ENCODE data around the gene GALNT18. TPM values are rescaled to one million over a fixed set of nuclear protein-coding genes. Genes with fewer than 3 reads are reported as not detected.

Gene GALNT18
- total RNA-seq, 3 donors from 2014 or later, result 14.7 to 25.9 (median 16.4) TPM

DNA sequence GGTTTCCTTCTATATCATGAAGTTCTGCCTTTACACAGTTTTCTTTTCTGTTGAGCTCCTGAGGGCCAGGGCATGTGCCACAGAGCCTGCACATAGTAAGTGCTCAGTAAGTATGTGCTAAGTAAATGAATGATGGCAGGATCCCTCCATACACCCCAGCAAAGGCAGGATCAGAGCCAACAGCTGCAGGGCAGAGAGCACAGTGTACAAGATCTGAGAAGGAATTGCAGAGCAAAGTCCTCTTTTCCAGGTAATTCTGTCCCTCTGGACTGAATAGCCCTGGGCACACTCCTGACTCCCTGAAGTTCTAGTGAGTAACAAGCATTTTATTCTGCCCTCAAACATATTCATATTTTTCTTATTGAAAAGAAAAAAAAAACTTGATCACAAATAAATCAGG is 117.7 kb downstream of the GALNT18 start:
- no peak overlapping the region for H3K27ac ChIP-seq
- H3K27me3 ChIP-seq, result no peaks in the 10 kb centered on the region
- DNase-seq (ENCODE audit: low spot score in 2 of 2), result no peak
- intact Hi-C loops (cut with DNase I; ENCODE audit: low total_unique reads), result no loop called here
- no peaks in the 10 kb centered on the region for H3K4me1 ChIP-seq
- no peak overlapping the region for H3K4me3 ChIP-seq
- H3K9me3 ChIP-seq, result no peaks in the 10 kb centered on the region
- TF ChIP-seq POLR2AphosphoS5 (IDR thresholded peaks at IDR 0.05) (no peak), POLR2A (IDR thresholded peaks at IDR 0.05) (no peak)
- TF ChIP-seq, protein P1, sequence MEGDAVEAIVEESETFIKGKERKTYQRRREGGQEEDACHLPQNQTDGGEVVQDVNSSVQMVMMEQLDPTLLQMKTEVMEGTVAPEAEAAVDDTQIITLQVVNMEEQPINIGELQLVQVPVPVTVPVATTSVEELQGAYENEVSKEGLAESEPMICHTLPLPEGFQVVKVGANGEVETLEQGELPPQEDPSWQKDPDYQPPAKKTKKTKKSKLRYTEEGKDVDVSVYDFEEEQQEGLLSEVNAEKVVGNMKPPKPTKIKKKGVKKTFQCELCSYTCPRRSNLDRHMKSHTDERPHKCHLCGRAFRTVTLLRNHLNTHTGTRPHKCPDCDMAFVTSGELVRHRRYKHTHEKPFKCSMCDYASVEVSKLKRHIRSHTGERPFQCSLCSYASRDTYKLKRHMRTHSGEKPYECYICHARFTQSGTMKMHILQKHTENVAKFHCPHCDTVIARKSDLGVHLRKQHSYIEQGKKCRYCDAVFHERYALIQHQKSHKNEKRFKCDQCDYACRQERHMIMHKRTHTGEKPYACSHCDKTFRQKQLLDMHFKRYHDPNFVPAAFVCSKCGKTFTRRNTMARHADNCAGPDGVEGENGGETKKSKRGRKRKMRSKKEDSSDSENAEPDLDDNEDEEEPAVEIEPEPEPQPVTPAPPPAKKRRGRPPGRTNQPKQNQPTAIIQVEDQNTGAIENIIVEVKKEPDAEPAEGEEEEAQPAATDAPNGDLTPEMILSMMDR (IDR thresholded peaks at IDR 0.05), result no peak
- no peaks in the 10 kb centered on the region for H3K36me3 ChIP-seq

DNA sequence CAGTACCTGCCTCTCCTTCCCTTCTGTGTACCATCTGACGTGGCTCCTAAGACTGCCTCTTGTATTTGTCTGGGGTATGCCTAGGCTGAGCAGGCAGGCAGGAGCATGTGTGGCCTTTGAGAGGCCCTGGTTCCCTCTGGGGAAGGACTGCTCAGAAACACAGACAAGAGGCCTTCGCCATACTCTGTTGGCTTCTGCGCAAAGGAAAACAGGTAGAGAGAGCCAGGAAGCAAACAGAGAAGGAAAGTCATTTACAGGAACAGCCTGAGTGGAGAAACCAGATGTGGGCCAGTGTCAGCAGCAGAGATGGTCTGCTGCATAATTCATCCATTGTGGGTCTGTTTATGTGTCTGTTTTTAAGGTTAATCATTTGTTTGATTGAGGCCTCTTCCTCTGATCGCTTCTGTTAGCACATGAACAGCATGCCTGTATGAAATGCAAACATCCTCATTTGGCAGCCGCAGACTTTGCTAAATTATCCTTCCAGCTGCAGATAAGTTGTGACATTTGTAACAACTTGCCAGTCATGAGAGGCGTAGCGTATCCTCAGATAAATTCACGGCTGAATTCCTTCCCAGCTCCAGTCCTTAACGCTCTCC is 119.4 kb downstream of the GALNT18 start:
- no peaks in the 10 kb centered on the region for H3K4me1 ChIP-seq
- no peak for DNase-seq (ENCODE audit: low spot score in 2 of 2)
- TF ChIP-seq, protein P1 (IDR thresholded peaks at IDR 0.05), result no peak
- TF ChIP-seq POLR2AphosphoS5 (IDR thresholded peaks at IDR 0.05) (no peak), POLR2A (IDR thresholded peaks at IDR 0.05) (no peak)
- intact Hi-C loops (cut with DNase I; ENCODE audit: low total_unique reads), result no loop called here
- no peak overlapping the region for H3K27ac ChIP-seq
- no peaks in the 10 kb centered on the region for H3K27me3 ChIP-seq
- no peaks in the 10 kb centered on the region for H3K36me3 ChIP-seq
- H3K9me3 ChIP-seq, result no peaks in the 10 kb centered on the region
- no peak overlapping the region for H3K4me3 ChIP-seq

DNA sequence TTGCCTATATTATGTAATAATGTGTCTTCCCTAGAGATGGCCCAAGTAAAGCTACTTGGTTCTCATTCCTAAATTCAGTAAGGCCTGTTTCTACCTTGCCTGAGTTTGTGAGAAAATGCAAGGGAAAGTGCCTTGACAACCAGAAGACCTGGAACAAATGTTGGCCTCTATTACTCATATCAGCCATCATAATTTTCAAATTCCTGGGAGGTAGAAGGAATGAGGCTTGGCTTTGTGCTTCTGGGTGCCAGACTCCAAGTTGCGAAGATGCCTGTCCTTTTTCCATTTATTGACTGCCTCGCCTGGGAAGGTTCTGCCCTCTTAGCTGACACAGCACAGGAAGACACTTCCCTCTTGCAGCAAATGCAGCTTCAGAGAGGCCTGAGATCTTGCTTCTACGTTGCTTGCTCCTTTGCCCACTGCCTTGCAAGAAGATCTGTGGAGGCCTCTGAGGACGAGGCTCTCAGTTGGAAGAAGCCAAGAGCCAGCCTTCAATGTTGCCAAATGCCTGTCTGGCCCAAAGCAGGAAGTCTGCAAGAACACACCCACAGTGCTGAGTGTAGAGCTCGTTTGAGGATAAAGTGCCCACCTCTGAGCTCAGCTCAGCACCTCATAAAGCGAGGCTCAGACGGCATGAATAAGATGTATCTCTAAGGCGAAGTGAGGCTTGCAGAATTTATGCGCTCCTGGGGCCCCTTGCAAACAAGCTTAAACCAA is 120.1 kb downstream of the GALNT18 start:
- no peak overlapping the region for H3K27ac ChIP-seq
- TF ChIP-seq POLR2A (IDR thresholded peaks at IDR 0.05), result no peak
- no peak for TF ChIP-seq POLR2AphosphoS5 (IDR thresholded peaks at IDR 0.05)
- TF ChIP-seq, protein P1 (IDR thresholded peaks at IDR 0.05), result no peak
- H3K9me3 ChIP-seq, result no peaks in the 10 kb centered on the region
- no peak overlapping the region for H3K4me3 ChIP-seq
- no peaks in the 10 kb centered on the region for H3K4me1 ChIP-seq
- no peaks in the 10 kb centered on the region for H3K27me3 ChIP-seq
- no peak for DNase-seq (ENCODE audit: low spot score in 2 of 2)
- intact Hi-C loops (cut with DNase I; ENCODE audit: low total_unique reads), result no loop called here
- no peaks in the 10 kb centered on the region for H3K36me3 ChIP-seq

DNA sequence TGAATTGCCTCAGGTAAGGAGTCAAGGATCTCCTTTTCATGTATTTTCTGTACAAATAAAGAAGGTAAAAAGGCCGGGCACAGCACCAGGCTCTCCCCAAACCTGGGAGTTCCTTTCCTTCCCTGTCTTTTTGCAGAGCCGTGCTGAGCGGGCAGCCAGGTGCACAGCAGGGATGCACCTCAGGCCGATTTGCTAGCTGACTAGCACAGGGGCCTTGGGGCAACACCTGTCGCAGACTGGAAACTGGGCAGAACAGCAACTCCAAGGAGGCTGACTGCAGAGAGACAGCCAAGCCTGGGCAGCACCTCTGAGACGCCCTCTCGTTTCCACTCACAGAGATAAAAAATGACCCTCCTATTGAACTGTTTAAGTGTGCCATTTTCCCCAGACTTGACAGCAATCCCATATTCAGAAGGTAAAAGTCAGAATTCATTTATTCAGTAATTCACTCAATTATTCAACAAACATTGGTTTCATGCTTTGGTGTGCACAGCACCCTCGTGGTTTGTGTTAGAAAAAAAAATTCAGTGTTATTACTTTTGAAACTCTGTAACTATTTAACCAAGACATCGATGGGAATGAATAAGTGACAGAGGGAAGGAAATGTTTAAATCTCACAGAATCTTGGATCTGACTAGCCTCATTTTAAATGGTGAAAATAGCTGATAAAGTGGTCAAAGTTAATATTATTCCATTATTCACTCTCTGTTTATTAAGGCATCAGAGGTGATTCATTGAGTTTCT is 120.9 kb downstream of the GALNT18 start:
- TF ChIP-seq, protein P1 (IDR thresholded peaks at IDR 0.05), result no peak
- no peak for TF ChIP-seq POLR2A (IDR thresholded peaks at IDR 0.05)
- TF ChIP-seq POLR2AphosphoS5 (IDR thresholded peaks at IDR 0.05), result no peak
- Histone ChIP-seq H3K9me3 (no peaks in the 10 kb centered on the region), H3K36me3 (no peaks in the 10 kb centered on the region), H3K4me1 (no peaks in the 10 kb centered on the region), H3K4me3 (no peak overlapping the region), H3K27ac (no peak overlapping the region), H3K27me3 (no peaks in the 10 kb centered on the region)
- intact Hi-C loops (cut with DNase I; ENCODE audit: low total_unique reads), result no loop called here
- DNase-seq (ENCODE audit: low spot score in 2 of 2), result no peak

DNA sequence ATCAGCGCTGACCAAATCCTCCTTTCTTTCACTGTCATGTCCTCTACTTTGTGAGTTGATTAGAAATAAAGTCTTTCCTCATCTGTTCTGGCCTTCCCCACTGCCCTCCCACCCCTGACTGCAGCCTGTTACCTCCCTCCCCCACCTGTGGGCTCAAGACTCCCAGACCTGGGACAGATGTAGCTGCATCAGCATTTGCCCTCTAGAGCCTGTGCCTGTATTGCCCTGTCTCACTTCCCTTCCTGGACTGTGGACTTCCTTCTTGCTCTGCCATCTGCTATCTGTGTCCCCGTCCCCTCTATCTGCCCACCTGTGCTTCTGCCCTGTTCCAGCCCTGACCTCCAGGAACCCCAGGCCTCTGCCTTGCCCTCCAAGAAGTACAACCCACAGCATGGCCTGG is 122.5 kb downstream of the GALNT18 start:
- no peak overlapping the region for H3K4me3 ChIP-seq
- no peak for DNase-seq (ENCODE audit: low spot score in 2 of 2)
- H3K27ac ChIP-seq, result no peak overlapping the region
- intact Hi-C loops (cut with DNase I; ENCODE audit: low total_unique reads), result no loop called here
- no peaks in the 10 kb centered on the region for H3K9me3 ChIP-seq
- no peaks in the 10 kb centered on the region for H3K36me3 ChIP-seq
- H3K27me3 ChIP-seq, result no peaks in the 10 kb centered on the region
- TF ChIP-seq POLR2A (IDR thresholded peaks at IDR 0.05) (no peak), POLR2AphosphoS5 (IDR thresholded peaks at IDR 0.05) (no peak)
- TF ChIP-seq, protein P1 (IDR thresholded peaks at IDR 0.05), result no peak
- H3K4me1 ChIP-seq, result no peaks in the 10 kb centered on the region

Data from breast epithelium (tissue), 4 donors.